GM12878 (cell line): Measurements from ENCODE around the gene CALN1. TPM values are rescaled to one million over a fixed set of nuclear protein-coding genes. Genes with fewer than 3 reads are reported as not detected.

Source experiments
- ATAC-seq: fragments of 200-7000 bp; cut with Tn5 transposase; 3 replicates; pipeline ENCODE4 v1.9.1; 2020; ENCODE audit warnings: mild to moderate bottlenecking, moderate library complexity
- BruUV-seq: library from RNA; stranded (reverse); fragments of 400-500 nt; replicated peaks from 2 replicates; lab custom pipeline; 2021; lab: Mats Ljungman, UMichigan
- CTCF ChIA-PET: fragments of 300-600 bp; sonication (Branson Sonifier 250); formaldehyde crosslinking; extraction: SDS; loops from one replicate; lab custom pipeline; 2021; ENCODE audit warnings: inconsistent platforms; lab: Yijun Ruan, JAX
- POLR2A ChIA-PET: fragments of 350-600 bp; formaldehyde crosslinking; extraction: SDS; loops from one replicate; lab custom pipeline; 2021; ENCODE audit warnings: inconsistent platforms; lab: Charles Lee
- RAD21 ChIA-PET: fragments of 300-600 bp; sonication (Branson Sonifier 250); formaldehyde crosslinking; loops from one replicate; lab custom pipeline; 2023; ENCODE audit warnings: antibody characterized with exemption; ENCODE audit not compliant: unreplicated experiment; lab: Charles Lee
- SMC1A ChIA-PET: fragments of 300-600 bp; sonication (Branson Sonifier 250); formaldehyde crosslinking; loops from one replicate; lab custom pipeline; 2023; ENCODE audit not compliant: unreplicated experiment, uncharacterized antibody; lab: Charles Lee
- DNase-seq: peaks from one replicate; pipeline ENCODE4 v3.0.0-alpha.2; 2011; ENCODE audit warnings: low read depth, low spot score
- FAIRE-seq: peaks from 3 replicates; lab custom pipeline; 2011; peaks lifted over from hg19 to GRCh38; lab: Jason Lieb, UNC
- H2AFZ ChIP-seq: 2 replicates; pipeline ENCODE4 v1.6.0; 2011; ENCODE audit warnings: low read depth, low read length, control low read depth; ENCODE audit not compliant: control insufficient read depth
- H3K27ac ChIP-seq: 2 replicates; pipeline ENCODE4 v1.5.1; 2011; ENCODE audit warnings: control low read depth; ENCODE audit not compliant: control insufficient read depth, insufficient read depth
- H3K27me3 ChIP-seq, 2 experiments: replicated peaks in 1 of 2; 2 replicates each; pipeline versions ENCODE4 v1.6.0 to v1.6.1; 2011; ENCODE audit warnings: low read length in 1 of 2; ENCODE audit not compliant: control insufficient read depth in 2 of 2, insufficient read depth in 2 of 2
- H3K36me3 ChIP-seq, 2 experiments: 2 replicates each; pipeline ENCODE4 v1.5.1; 2011; ENCODE audit warnings: low read length in 1 of 2; ENCODE audit not compliant: control insufficient read depth in 2 of 2, insufficient read depth in 2 of 2
- H3K4me1 ChIP-seq: 2 replicates; pipeline ENCODE4 v1.6.1; 2011; ENCODE audit warnings: mild to moderate bottlenecking, low read length, moderate library complexity, mixed read lengths; ENCODE audit not compliant: control insufficient read depth, insufficient read depth
- H3K4me2 ChIP-seq: 2 replicates; pipeline ENCODE4 v1.6.0; 2011; ENCODE audit warnings: control low read depth; ENCODE audit not compliant: control insufficient read depth, insufficient read depth
- H3K4me3 ChIP-seq: fragments of 200-600 bp; sonication (generic); 2 replicates; pipeline ENCODE4 v1.5.1; 2016
- H3K79me2 ChIP-seq: 2 replicates; pipeline ENCODE4 v1.6.0; 2011; ENCODE audit warnings: low read length; ENCODE audit not compliant: control insufficient read depth, insufficient read depth
- H3K9ac ChIP-seq: 2 replicates; pipeline ENCODE4 v1.8.0; 2011; ENCODE audit warnings: low read length, control low read depth, mixed read lengths; ENCODE audit not compliant: control insufficient read depth, insufficient read depth
- H3K9me3 ChIP-seq: replicated peaks from 3 replicates; pipeline ENCODE4 v1.5.1; 2011; ENCODE audit warnings: mild to moderate bottlenecking, low read length; ENCODE audit not compliant: control insufficient read depth, insufficient read depth
- H4K20me1 ChIP-seq: 2 replicates; pipeline ENCODE4 v1.6.0; 2011; ENCODE audit not compliant: control insufficient read depth, insufficient read depth
- GATAD2B ChIP-seq: fragments of 450-650 bp; conservative IDR thresholded peaks from 2 replicates; pipeline ENCODE4 v1.6.1; 2017; ENCODE audit warnings: low read depth, mild to moderate bottlenecking, moderate library complexity
- JUNB ChIP-seq: IDR thresholded peaks from 2 replicates; pipeline ENCODE4 v1.6.1; 2016; ENCODE audit warnings: antibody characterized with exemption, mild to moderate bottlenecking
- JUND ChIP-seq: IDR thresholded peaks from 2 replicates; pipeline ENCODE4 v1.6.1; 2012; ENCODE audit warnings: low read depth, mild to moderate bottlenecking, low read length, improper control_type of control experiment, moderate library complexity
- LARP7 ChIP-seq: fragments of 450-650 bp; IDR thresholded peaks from 2 replicates; pipeline ENCODE4 v1.6.1; 2017; ENCODE audit warnings: mild to moderate bottlenecking
- RFX5 ChIP-seq: IDR thresholded peaks from 2 replicates; pipeline ENCODE4 v1.6.1; 2011; ENCODE audit warnings: low read depth, low read length, improper control_type of control experiment
- SMAD1 ChIP-seq: fragments of 450-650 bp; IDR thresholded peaks from 2 replicates; pipeline ENCODE4 v1.6.1; 2018; ENCODE audit warnings: mild to moderate bottlenecking, low read depth; ENCODE audit not compliant: partially characterized antibody
- SP1 ChIP-seq: IDR thresholded peaks from one replicate; pipeline ENCODE4 v1.6.1; 2011; ENCODE audit warnings: low read depth, low read length
- SREBF2 ChIP-seq: IDR thresholded peaks from 2 replicates; pipeline ENCODE4 v1.6.1; 2012; ENCODE audit warnings: mild to moderate bottlenecking, low read length
- SRF ChIP-seq, 2 experiments: IDR thresholded peaks; 2 replicates each; pipeline ENCODE4 v1.6.1; 2011; ENCODE audit warnings: low read depth in 2 of 2, low read length in 2 of 2, mild to moderate bottlenecking in 1 of 2, moderate library complexity in 1 of 2
- WGBS: methylation state at CpG from one replicate; pipeline ENCODE4 v1.1.6; 2016; ENCODE audit warnings: low lambda C conversion rate; ENCODE audit not compliant: insufficient replicate concordance, insufficient coverage; ENCODE audit errors: missing lambda C conversion rate; 5-methylcytosine and 5-hydroxymethylcytosine counted together
- in situ Hi-C: fragments of 300-500 bp; cut with MboI; formaldehyde crosslinking; loops from 9 replicates; pipeline ENCODE4 v1.14.3; 2018; ENCODE audit warnings: mixed read lengths
- intact Hi-C: fragments of 100-400 bp; cut with micrococcal nuclease; formaldehyde crosslinking; loops from one replicate; pipeline ENCODE4 v1.14.2; 2022; ENCODE audit not compliant: unreplicated experiment
- polyA plus RNA-seq, 11 experiments: library from polyadenylated mRNA; depleted of rRNA in 4 of 11; unstranded in 6 of 11; stranded (reverse) in 5 of 11; fragments of >200 nt; fragmentation: Nextera tagmentation in 4 of 11; fragmentation: Illumina TruSeq in 1 of 11; extraction: Ambion mirVana in 4 of 11; extraction: Trizol in 1 of 11; gene quantifications; 1 replicate in 1 of 11; 2 replicates in 10 of 11; pipeline versions ENCODE4 v1.2.1 to v1.2.3, GENCODE V29; 2011 to 2016; ENCODE audit warnings: inconsistent platforms in 2 of 11, missing spikeins in 2 of 11, low read depth in 1 of 11
- total RNA-seq, 4 experiments: library from RNA; depleted of rRNA in 3 of 4; stranded (reverse); fragments of >200 nt in 3 of 4; fragmentation: Illumina TruSeq in 1 of 4; extraction: Trizol in 1 of 4; gene quantifications; 2 replicates each; pipeline versions ENCODE4 v1.2.1 to v1.2.3, GENCODE V29; 2013 to 2021
- TF ChIP-seq, protein P1 (sequence below): fragments of 450-650 bp; conservative IDR thresholded peaks from 2 replicates; pipeline ENCODE4 v1.6.1; 2017; ENCODE audit warnings: mild to moderate bottlenecking, moderate library complexity
- TF ChIP-seq, protein P2 (sequence below): fragments of 450-650 bp; IDR thresholded peaks from 2 replicates; pipeline ENCODE4 v1.6.1; 2017; ENCODE audit warnings: low read depth, mild to moderate bottlenecking, moderate library complexity

CALN1 gene
- total and polyA plus RNA-seq, 10 of the 15 experiments (the other 5 are each of a cell fraction or from before 2014, with no cell fraction given): 0.48 to 15.3 (median 1.6) TPM

DNA sequence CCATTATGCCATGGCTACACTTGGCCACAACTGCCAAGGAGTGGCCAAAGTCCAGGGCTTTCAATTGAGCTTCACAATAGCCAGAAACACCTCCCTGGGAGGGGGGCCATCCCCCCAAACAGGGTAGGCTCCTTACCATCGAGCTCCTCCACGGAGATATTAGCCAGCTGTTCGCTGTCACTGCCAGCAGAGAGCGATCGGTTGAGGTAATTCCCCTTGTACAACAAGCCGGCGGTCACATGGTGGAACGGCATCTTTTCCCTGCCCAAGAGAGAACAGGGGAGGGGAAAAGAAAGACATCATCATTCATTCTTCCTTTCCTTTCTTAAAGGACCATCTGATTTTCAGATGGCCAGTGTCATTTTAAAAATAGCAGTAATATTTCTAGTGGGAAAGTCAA, 133.6 kb downstream of the CALN1 start:
- WGBS: 66% methylated on average over 8 of the region's 8 CpGs
- FAIRE-seq (no peak), ATAC-seq (no peak), DNase-seq (no peak)
- Histone ChIP-seq H3K27ac (no peak overlapping the region), H3K4me3 (no peak overlapping the region), H3K27me3 (no peaks in the 10 kb centered on the region), H3K79me2 (no peaks in the 10 kb centered on the region), H3K9ac (no peak overlapping the region), H4K20me1 (no peaks in the 10 kb centered on the region)
- intact Hi-C loops: no loop called here
- BruUV-seq: no TSS peak
- in situ Hi-C loops: no loop called here
- no peak for TF ChIP-seq SREBF2
- TF ChIP-seq, all 136 proteins: peak for 0
- H3K4me2 ChIP-seq: no peak overlapping the region
- ChIA-PET POLR2A (no interaction called here), SMC1A (no interaction called here), RAD21 (no interaction called here), CTCF (no interaction called here)
- no peaks in the 10 kb centered on the region; the same call in 2 of the 3 replicates for H3K9me3 ChIP-seq
- no peaks in the 10 kb centered on the region for H3K36me3 ChIP-seq
- H3K4me1 ChIP-seq: no peaks in the 10 kb centered on the region
- H2AFZ ChIP-seq: no peak overlapping the region

DNA sequence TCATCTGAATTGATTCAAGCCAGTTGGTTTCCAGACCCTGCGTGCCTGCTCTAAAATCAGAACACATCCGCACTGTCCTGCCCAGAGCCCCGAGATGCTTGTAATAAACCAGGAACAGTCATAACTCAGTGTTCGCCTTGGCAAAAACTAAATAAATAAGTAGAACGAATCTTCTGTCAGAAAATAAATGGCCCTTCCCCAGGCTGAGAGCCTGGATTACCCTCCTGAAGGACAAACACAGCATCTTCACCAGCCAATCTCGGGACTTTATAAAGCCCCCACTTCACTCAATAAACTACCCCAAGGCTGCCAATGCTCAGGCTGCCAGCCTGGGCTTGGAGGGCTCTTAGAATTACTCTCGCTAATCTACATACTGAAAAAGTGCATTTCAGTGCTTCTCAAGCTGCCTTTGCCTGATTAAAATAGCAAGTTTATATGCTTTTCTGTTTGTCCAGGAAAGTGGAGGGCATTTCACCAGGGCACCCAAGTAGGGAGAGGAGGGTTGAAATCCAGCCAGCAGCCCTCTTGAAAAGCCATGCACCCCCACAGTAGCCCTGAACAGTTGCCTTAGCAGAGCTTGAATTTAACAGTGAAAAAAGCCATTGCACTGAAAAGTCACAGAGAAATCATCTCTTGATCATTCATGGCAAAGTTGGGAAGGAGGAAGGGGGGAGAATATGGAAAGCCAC, 136.6 kb downstream of the CALN1 start:
- Histone ChIP-seq H3K36me3 (no peaks in the 10 kb centered on the region), H3K4me2 (no peak overlapping the region), H3K27ac (no peak overlapping the region), H3K4me1 (no peaks in the 10 kb centered on the region), H3K9me3 (no peaks in the 10 kb centered on the region; the same call in 2 of the 3 replicates), H3K27me3 (no peaks in the 10 kb centered on the region), H4K20me1 (no peaks in the 10 kb centered on the region), H3K9ac (no peak overlapping the region), H3K79me2 (no peaks in the 10 kb centered on the region), H3K4me3 (no peak overlapping the region), H2AFZ (no peak overlapping the region)
- ATAC-seq: no peak
- in situ Hi-C loops (no loop called here), intact Hi-C loops (no loop called here)
- ChIA-PET CTCF (no interaction called here), SMC1A (no interaction called here), POLR2A (no interaction called here), RAD21 (no interaction called here)
- WGBS: 22% methylated on average over 7 of the region's 7 CpGs
- TF ChIP-seq GATAD2B: no peak
- TF ChIP-seq JUNB: no peak
- TF ChIP-seq JUND: no peak
- TF ChIP-seq, protein P1, sequence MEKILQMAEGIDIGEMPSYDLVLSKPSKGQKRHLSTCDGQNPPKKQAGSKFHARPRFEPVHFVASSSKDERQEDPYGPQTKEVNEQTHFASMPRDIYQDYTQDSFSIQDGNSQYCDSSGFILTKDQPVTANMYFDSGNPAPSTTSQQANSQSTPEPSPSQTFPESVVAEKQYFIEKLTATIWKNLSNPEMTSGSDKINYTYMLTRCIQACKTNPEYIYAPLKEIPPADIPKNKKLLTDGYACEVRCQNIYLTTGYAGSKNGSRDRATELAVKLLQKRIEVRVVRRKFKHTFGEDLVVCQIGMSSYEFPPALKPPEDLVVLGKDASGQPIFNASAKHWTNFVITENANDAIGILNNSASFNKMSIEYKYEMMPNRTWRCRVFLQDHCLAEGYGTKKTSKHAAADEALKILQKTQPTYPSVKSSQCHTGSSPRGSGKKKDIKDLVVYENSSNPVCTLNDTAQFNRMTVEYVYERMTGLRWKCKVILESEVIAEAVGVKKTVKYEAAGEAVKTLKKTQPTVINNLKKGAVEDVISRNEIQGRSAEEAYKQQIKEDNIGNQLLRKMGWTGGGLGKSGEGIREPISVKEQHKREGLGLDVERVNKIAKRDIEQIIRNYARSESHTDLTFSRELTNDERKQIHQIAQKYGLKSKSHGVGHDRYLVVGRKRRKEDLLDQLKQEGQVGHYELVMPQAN: no peak
- TF ChIP-seq RFX5: no peak
- TF ChIP-seq LARP7: no peak
- no peak for TF ChIP-seq SP1
- no peak for TF ChIP-seq SRF (IDR thresholded peaks at IDR 0.05; ENCODE audit: low read depth in 2 of 2, low read length in 2 of 2)
- TF ChIP-seq, protein P2, sequence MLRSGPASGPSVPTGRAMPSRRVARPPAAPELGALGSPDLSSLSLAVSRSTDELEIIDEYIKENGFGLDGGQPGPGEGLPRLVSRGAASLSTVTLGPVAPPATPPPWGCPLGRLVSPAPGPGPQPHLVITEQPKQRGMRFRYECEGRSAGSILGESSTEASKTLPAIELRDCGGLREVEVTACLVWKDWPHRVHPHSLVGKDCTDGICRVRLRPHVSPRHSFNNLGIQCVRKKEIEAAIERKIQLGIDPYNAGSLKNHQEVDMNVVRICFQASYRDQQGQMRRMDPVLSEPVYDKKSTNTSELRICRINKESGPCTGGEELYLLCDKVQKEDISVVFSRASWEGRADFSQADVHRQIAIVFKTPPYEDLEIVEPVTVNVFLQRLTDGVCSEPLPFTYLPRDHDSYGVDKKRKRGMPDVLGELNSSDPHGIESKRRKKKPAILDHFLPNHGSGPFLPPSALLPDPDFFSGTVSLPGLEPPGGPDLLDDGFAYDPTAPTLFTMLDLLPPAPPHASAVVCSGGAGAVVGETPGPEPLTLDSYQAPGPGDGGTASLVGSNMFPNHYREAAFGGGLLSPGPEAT: no peak
- TF ChIP-seq SMAD1: no peak
- DNase-seq: no peak
- FAIRE-seq: no peak
- BruUV-seq: no TSS peak
